ENCODE results near the gene UBE2C.
"Not testable (repeated sequence)": the region's sequence is repeated elsewhere in the genome, so short reads cannot be mapped to it uniquely, and the experiment has no call there.

UBE2C gene

GRCh38 chr20:45797955-45798354 lies 14.5 kb upstream of the UBE2C start:
- DNase-seq (ENCODE audit: low spot score): not testable (repeated sequence)

GRCh38 chr20:45798935-45799642 lies 13.4 kb upstream of the UBE2C start:
- peak; percentile 82 for DNase-seq (ENCODE audit: low spot score)

GRCh38 chr20:45801851-45802250 lies 10.6 kb upstream of the UBE2C start:
- no peak for DNase-seq (ENCODE audit: low spot score)

GRCh38 chr20:45810191-45810970 lies 2.1 kb upstream of the UBE2C start:
- DNase-seq (ENCODE audit: low spot score): no peak

GRCh38 chr20:45813006-45813340 lies 529 bp downstream of the UBE2C start:
- no peak for DNase-seq (ENCODE audit: low spot score)

- DNase-seq (ENCODE audit: low spot score): no peak
Measured at GRCh38 chr20:45813489-45813888, 1.0 kb downstream of the UBE2C start.

GRCh38 chr20:45814314-45814713 lies 1.9 kb downstream of the UBE2C start:
- no peak for DNase-seq (ENCODE audit: low spot score)

GRCh38 chr20:45816951-45817350 lies 4.5 kb downstream of the UBE2C start:
- DNase-seq (ENCODE audit: low spot score): no peak

- no peak for DNase-seq (ENCODE audit: low spot score)
Measured at GRCh38 chr20:45817376-45818194, 5.1 kb downstream of the UBE2C start.

- no peak for DNase-seq (ENCODE audit: low spot score)
Measured at GRCh38 chr20:45818239-45818638, 5.8 kb downstream of the UBE2C start.

- DNase-seq (ENCODE audit: low spot score): no peak
Measured at GRCh38 chr20:45819466-45819865, 7.0 kb downstream of the UBE2C start.

GRCh38 chr20:45821947-45822346 lies 9.5 kb downstream of the UBE2C start:
- no peak for DNase-seq (ENCODE audit: low spot score)

- no peak for DNase-seq (ENCODE audit: low spot score)
Measured at GRCh38 chr20:45822857-45823256, 10.4 kb downstream of the UBE2C start.

GRCh38 chr20:45823949-45824835 lies 11.7 kb downstream of the UBE2C start:
- DNase-seq (ENCODE audit: low spot score): peak; percentile 11

- no peak for DNase-seq (ENCODE audit: low spot score)
Measured at GRCh38 chr20:45826381-45827019, 14.1 kb downstream of the UBE2C start.

GRCh38 chr20:45827030-45827652 lies 14.7 kb downstream of the UBE2C start, which contains the start of gene TNNC2:
Gene TNNC2, minus strand, starts transcription at chr20:45827312. Its CDS starts 64 bp downstream, at chr20:45827248.
- no peak for DNase-seq (ENCODE audit: low spot score)

GRCh38 chr20:45827712-45828111 lies 15.3 kb downstream of the UBE2C start:
- DNase-seq (ENCODE audit: low spot score): no peak

GRCh38 chr20:45828589-45828988 lies 16.1 kb downstream of the UBE2C start:
- no peak for DNase-seq (ENCODE audit: low spot score)

GRCh38 chr20:45829673-45830106 lies 17.2 kb downstream of the UBE2C start:
- DNase-seq (ENCODE audit: low spot score): not testable (repeated sequence)

- DNase-seq (ENCODE audit: low spot score): no peak
Measured at GRCh38 chr20:45832619-45833018, 20.2 kb downstream of the UBE2C start.
